ENCODE data around the gene TMPRSS11F.

DNA sequence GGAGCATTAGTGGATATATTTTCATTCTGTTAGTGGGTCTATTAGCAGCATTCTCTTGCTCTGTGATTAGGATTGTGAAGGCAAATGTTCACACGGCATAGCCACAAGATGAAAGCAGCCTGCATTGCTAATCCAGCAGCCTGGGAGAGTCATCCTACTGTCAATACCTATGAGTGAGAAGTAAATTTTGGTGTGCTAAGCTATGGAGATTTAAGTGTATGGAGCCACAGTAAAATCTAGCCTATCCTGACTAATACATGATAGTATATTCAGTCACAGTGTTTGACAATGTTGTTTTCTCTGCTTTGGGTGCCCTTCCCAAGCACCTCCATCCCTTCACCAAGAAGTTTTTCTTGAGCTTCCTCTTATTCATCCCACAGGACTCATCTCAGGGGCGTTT lies 47.2 kb upstream of the TMPRSS11F start:
- TF ChIP-seq EZH2 (IDR thresholded peaks at IDR 0.05; ENCODE audit: insufficient read depth, poor library complexity, severe bottlenecking) (no peak), EZH2phosphoT487 (IDR thresholded peaks at IDR 0.05; ENCODE audit: insufficient read depth, low read depth) (no peak)

Data from GM23248 (cell line).